OCI-LY3 (cell line): ENCODE results near the gene NIT2.

Experiments
- H2AFZ ChIP-seq: fragments of 200-600, 300-600 bp; shearing (Covaris generic); 2 replicates; pipeline ENCODE4 v1.6.0; 2014; ENCODE audit warnings: antibody characterized with exemption, low read depth, low read length
- H3K27ac ChIP-seq: fragments of 200-600, 300-600 bp; sonication (generic); 2 replicates; pipeline ENCODE4 v1.5.1; 2014; ENCODE audit warnings: mild to moderate bottlenecking, low read length, moderate library complexity, mixed read lengths
- H3K27me3 ChIP-seq: fragments of 200-600, 300-600 bp; sonication (generic); 2 replicates; pipeline ENCODE4 v1.6.1; 2014; ENCODE audit warnings: low read depth, low read length, mixed read lengths
- H3K36me3 ChIP-seq: fragments of 200-600, 300-600 bp; sonication (generic); replicated peaks from 2 replicates; pipeline ENCODE3; 2014; ENCODE audit warnings: low read depth, low read length, mixed read lengths
- H3K4me1 ChIP-seq: fragments of 300-600, 200-600 bp; sonication (generic); 2 replicates; pipeline ENCODE4 v1.6.1; 2014; ENCODE audit warnings: low read length, mixed read lengths
- H3K4me2 ChIP-seq: fragments of 200-600, 300-600 bp; sonication (generic); 2 replicates; pipeline ENCODE4 v1.6.1; 2014; ENCODE audit warnings: low read length, mixed read lengths
- H3K4me3 ChIP-seq: fragments of 300-600, 200-600 bp; sonication (generic); 2 replicates; pipeline ENCODE4 v1.5.1; 2014; ENCODE audit warnings: antibody characterized with exemption, mild to moderate bottlenecking, low read length, moderate library complexity
- H3K79me2 ChIP-seq: fragments of 300-600, 200-600 bp; shearing (Covaris generic); 2 replicates; pipeline ENCODE4 v1.6.1; 2014; ENCODE audit warnings: mild to moderate bottlenecking, low read length, mixed read lengths
- H3K9ac ChIP-seq: fragments of 300-600, 200-600 bp; shearing (Covaris generic); 2 replicates; pipeline ENCODE4 v1.6.0; 2014; ENCODE audit warnings: mild to moderate bottlenecking, low read length, moderate library complexity
- H3K9me3 ChIP-seq: fragments of 200-600, 300-600 bp; shearing (Covaris generic); 2 replicates; pipeline ENCODE4 v1.6.1; 2014; ENCODE audit warnings: low read length, mixed read lengths; ENCODE audit not compliant: insufficient read depth
- H4K20me1 ChIP-seq: fragments of 200-600, 300-600 bp; sonication (generic); 2 replicates; pipeline ENCODE4 v1.6.1; 2016; ENCODE audit warnings: low read length, mixed read lengths; ENCODE audit not compliant: insufficient read depth
- CTCF ChIP-seq: fragments of 200-600, 300-600 bp; sonication (generic); IDR thresholded peaks from 2 replicates; pipeline ENCODE4 v1.5.1; 2014; ENCODE audit warnings: antibody characterized with exemption, low read length, low read depth
- EZH2phosphoT487 ChIP-seq: fragments of 200-600 bp; shearing (Covaris generic); IDR thresholded peaks from 2 replicates; pipeline ENCODE4 v1.6.1; 2018; ENCODE audit warnings: antibody characterized with exemption, mixed run types, low read depth

NIT2 gene

GRCh38 chr3:100354850-100355249 is 20.3 kb downstream of the NIT2 start:
- no peaks in the 10 kb centered on the region for H3K27me3 ChIP-seq
- no peak overlapping the region for H3K9ac ChIP-seq
- no peaks in the 10 kb centered on the region for H3K79me2 ChIP-seq
- TF ChIP-seq EZH2phosphoT487 (no peak), CTCF (no peak)
- H3K4me3 ChIP-seq: no peak overlapping the region
- H3K4me2 ChIP-seq: no peak overlapping the region
- H3K27ac ChIP-seq: no peak overlapping the region
- 0 out of 2 replicates have a peak, but pooled peaks cover 5% of the 10 kb centered on the region for H3K4me1 ChIP-seq
- H3K36me3 ChIP-seq: peaks cover 53% of the 10 kb centered on the region
- no peak overlapping the region for H2AFZ ChIP-seq
- no peaks in the 10 kb centered on the region for H3K9me3 ChIP-seq
- H4K20me1 ChIP-seq: no peaks in the 10 kb centered on the region

DNA sequence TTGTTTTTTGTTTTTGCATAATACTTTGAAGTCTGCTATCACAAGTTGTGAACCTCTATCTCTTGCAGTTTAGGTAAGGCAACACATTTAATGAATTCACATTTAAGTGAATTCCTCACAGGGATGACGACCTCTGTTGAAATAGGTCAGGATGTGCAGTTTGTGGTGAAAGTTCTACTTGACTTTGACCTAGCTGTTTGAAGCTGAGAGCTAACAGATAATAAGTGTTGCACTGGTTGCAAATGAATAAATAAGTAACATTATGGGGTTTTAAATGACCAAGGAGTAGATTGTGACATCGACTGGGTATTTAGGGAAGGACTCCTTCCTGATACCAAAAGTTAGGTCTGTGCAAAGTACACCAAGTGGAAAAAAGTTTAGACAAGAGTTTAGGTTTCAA is 23.9 kb downstream of the NIT2 start:
- TF ChIP-seq EZH2phosphoT487 (no peak), CTCF (no peak)
- Histone ChIP-seq H3K9me3 (no peaks in the 10 kb centered on the region), H3K36me3 (peaks cover 64% of the 10 kb centered on the region), H3K27ac (no peak overlapping the region), H3K4me1 (0 out of 2 replicates have a peak, but pooled peaks cover 5% of the 10 kb centered on the region), H3K9ac (no peak overlapping the region), H3K79me2 (no peaks in the 10 kb centered on the region), H3K27me3 (no peaks in the 10 kb centered on the region), H3K4me3 (no peak overlapping the region), H2AFZ (no peak overlapping the region), H3K4me2 (no peak overlapping the region), H4K20me1 (no peaks in the 10 kb centered on the region)

DNA sequence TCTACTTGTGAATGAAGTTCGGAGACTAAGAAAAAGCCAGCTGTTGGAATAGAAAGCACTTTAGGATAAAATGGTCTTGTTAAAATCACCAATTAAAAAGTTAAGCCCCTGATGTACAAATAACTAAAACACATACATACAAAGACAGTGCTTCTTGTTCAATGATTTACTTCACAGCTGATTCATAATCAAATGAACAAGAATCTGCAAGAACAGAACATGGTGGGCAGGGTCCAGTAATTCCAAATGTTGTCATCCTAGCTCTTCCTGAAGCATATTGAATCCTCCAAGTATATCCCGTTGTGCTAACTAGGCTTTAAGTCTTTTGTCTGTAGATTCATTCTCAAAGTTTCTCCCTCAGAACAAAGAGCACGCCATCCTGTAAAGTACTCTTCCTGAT is 24.5 kb downstream of the NIT2 start:
- TF ChIP-seq CTCF (no peak), EZH2phosphoT487 (no peak)
- H3K36me3 ChIP-seq: peaks cover 68% of the 10 kb centered on the region
- H4K20me1 ChIP-seq: no peaks in the 10 kb centered on the region
- H3K27ac ChIP-seq: no peak overlapping the region
- H3K9me3 ChIP-seq: no peaks in the 10 kb centered on the region
- H3K4me2 ChIP-seq: no peak overlapping the region
- H3K4me3 ChIP-seq: no peak overlapping the region
- H3K9ac ChIP-seq: no peak overlapping the region
- H3K4me1 ChIP-seq: 0 out of 2 replicates have a peak, but pooled peaks cover 5% of the 10 kb centered on the region
- no peak overlapping the region for H2AFZ ChIP-seq
- no peaks in the 10 kb centered on the region for H3K27me3 ChIP-seq
- no peaks in the 10 kb centered on the region for H3K79me2 ChIP-seq

DNA sequence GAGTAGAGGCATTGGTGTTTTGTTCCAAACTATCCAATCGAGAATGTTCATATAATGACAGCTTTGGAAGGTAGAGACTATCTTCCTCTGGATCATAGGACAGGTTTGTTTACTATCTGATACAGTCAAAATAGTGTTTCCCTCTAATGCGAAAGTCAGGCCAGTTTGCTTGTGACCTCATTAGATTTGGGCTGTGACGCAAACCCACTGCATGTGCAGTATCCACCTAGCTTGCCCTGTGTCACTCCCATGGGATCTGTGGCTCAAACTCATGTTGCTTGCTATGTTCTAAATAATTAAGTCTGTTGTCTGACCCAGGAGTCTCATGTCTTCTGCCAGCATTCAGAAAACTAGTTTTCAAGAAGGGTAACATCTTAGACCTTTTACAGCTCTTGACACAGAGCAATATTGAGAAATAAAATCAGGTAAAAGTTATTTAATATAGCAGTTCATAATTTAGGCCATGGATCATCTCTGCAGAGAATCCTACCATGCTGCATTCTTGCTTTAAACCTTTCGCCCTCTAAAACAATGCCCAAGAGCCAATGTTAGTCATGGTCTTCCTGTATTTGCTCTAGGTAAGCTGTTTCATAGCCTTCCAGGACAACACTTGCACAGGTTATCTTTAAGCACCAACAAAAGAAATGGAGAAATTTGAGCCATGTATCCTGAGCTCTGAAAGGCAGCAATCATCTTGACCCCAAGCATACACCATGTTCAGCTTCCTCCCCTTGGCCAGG is 26.4 kb downstream of the NIT2 start:
- no peak overlapping the region for H3K4me2 ChIP-seq

More for the DNA sequence above, 26.4 kb downstream of the NIT2 start:
- TF ChIP-seq EZH2phosphoT487: no peak
- Histone ChIP-seq H3K79me2 (no peaks in the 10 kb centered on the region), H3K36me3 (peaks cover 72% of the 10 kb centered on the region), H3K27ac (no peak overlapping the region), H3K9ac (no peak overlapping the region), H2AFZ (no peak overlapping the region), H3K4me3 (no peak overlapping the region), H4K20me1 (no peaks in the 10 kb centered on the region), H3K4me1 (no peaks in the 10 kb centered on the region), H3K27me3 (no peaks in the 10 kb centered on the region), H3K9me3 (no peaks in the 10 kb centered on the region)
